ENCODE results near the gene UBXN11. TPM values are rescaled to one million over a fixed set of nuclear protein-coding genes. Genes with fewer than 3 reads are reported as not detected.

The UBXN11 gene
- polyA plus RNA-seq, 1 donor from 2014 or later, result 18.5 TPM

DNA sequence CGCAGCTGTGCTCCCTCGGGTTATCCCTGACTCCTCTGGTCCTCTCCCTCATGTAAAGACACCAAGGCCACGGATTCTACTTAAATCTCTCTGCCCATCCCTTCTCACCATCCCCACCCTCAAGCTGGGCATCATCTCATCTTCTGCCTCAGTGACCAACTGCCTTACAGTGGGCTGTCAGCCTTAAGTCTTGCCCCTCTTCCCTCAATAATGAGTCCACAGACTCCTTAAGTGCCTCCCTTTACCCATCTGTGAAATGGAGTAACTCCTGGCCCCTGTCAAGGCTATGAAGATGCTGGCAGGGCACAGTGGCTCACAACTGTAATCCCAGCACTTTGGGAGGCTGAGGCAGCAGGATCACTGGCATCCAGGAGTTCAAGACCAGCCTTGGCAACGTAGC, 14.5 kb downstream of the UBXN11 start:
- no peak overlapping the region for H3K27ac ChIP-seq (ENCODE audit: low read length)
- H3K27me3 ChIP-seq (ENCODE audit: insufficient read depth, low read depth, low read length), result no peaks in the 10 kb centered on the region
- no peaks in the 10 kb centered on the region for H3K79me2 ChIP-seq (replicated peaks; ENCODE audit: insufficient read depth, low read length)
- no peak overlapping the region for H3K9ac ChIP-seq (ENCODE audit: low read length)
- H4K20me1 ChIP-seq (ENCODE audit: insufficient read depth), result no peaks in the 10 kb centered on the region
- no peaks in the 10 kb centered on the region for H3K9me2 ChIP-seq (ENCODE audit: insufficient read depth, low read length)
- H2AFZ ChIP-seq (ENCODE audit: low read depth, low read length), result no peak overlapping the region
- TF ChIP-seq EZH2 (IDR thresholded peaks at IDR 0.05; ENCODE audit: borderline replicate concordance, insufficient read depth, low read length, poor library complexity, severe bottlenecking) (no peak), SMC3 (conservative IDR thresholded peaks at IDR 0.05; ENCODE audit: poor library complexity) (no peak), EP300 (conservative IDR thresholded peaks at IDR 0.05; ENCODE audit: poor library complexity, severe bottlenecking) (no peak), MXI1 (conservative IDR thresholded peaks at IDR 0.05; ENCODE audit: poor library complexity, severe bottlenecking) (no peak), POLR2AphosphoS5 (IDR thresholded peaks at IDR 0.05) (no peak), TAF1 (IDR thresholded peaks at IDR 0.05; ENCODE audit: low read depth) (no peak), RAD21 (conservative IDR thresholded peaks at IDR 0.05) (no peak)
- TF ChIP-seq, protein P1, sequence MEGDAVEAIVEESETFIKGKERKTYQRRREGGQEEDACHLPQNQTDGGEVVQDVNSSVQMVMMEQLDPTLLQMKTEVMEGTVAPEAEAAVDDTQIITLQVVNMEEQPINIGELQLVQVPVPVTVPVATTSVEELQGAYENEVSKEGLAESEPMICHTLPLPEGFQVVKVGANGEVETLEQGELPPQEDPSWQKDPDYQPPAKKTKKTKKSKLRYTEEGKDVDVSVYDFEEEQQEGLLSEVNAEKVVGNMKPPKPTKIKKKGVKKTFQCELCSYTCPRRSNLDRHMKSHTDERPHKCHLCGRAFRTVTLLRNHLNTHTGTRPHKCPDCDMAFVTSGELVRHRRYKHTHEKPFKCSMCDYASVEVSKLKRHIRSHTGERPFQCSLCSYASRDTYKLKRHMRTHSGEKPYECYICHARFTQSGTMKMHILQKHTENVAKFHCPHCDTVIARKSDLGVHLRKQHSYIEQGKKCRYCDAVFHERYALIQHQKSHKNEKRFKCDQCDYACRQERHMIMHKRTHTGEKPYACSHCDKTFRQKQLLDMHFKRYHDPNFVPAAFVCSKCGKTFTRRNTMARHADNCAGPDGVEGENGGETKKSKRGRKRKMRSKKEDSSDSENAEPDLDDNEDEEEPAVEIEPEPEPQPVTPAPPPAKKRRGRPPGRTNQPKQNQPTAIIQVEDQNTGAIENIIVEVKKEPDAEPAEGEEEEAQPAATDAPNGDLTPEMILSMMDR (IDR thresholded peaks at IDR 0.05; ENCODE audit: poor library complexity, severe bottlenecking), result no peak
- TF ChIP-seq, protein P2, sequence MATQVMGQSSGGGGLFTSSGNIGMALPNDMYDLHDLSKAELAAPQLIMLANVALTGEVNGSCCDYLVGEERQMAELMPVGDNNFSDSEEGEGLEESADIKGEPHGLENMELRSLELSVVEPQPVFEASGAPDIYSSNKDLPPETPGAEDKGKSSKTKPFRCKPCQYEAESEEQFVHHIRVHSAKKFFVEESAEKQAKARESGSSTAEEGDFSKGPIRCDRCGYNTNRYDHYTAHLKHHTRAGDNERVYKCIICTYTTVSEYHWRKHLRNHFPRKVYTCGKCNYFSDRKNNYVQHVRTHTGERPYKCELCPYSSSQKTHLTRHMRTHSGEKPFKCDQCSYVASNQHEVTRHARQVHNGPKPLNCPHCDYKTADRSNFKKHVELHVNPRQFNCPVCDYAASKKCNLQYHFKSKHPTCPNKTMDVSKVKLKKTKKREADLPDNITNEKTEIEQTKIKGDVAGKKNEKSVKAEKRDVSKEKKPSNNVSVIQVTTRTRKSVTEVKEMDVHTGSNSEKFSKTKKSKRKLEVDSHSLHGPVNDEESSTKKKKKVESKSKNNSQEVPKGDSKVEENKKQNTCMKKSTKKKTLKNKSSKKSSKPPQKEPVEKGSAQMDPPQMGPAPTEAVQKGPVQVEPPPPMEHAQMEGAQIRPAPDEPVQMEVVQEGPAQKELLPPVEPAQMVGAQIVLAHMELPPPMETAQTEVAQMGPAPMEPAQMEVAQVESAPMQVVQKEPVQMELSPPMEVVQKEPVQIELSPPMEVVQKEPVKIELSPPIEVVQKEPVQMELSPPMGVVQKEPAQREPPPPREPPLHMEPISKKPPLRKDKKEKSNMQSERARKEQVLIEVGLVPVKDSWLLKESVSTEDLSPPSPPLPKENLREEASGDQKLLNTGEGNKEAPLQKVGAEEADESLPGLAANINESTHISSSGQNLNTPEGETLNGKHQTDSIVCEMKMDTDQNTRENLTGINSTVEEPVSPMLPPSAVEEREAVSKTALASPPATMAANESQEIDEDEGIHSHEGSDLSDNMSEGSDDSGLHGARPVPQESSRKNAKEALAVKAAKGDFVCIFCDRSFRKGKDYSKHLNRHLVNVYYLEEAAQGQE (IDR thresholded peaks at IDR 0.05; ENCODE audit: borderline replicate concordance), result no peak
- H3K4me2 ChIP-seq (ENCODE audit: low read length), result no peak overlapping the region
- H3K4me3 ChIP-seq (ENCODE audit: low read length), result no peak overlapping the region
- no peaks in the 10 kb centered on the region for H3K36me3 ChIP-seq (ENCODE audit: insufficient read depth, low read length)
- H3K9me3 ChIP-seq (ENCODE audit: low read length), result no peaks in the 10 kb centered on the region
- no peaks in the 10 kb centered on the region for H3F3A ChIP-seq (ENCODE audit: insufficient read depth, low read length, poor library complexity, severe bottlenecking)

DNA sequence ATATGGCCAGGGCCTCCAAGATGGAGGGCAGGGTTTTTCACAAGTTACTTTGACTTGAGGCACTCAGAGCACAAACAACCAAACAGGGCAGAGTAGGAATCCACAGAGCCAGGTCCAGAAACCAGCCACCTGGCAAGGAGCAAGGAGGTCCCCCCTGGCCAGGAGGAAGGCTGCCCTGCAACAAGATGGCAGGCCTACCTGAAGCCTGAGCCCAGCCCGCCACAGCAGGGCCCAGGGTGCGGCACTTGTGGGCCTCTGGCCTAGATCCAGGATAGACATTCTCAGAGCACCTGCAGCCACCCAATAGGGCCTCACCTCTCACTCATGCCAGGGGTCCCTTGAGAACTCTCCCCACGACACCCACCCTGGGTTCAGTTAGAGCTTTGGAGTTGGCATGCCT, 15.0 kb downstream of the UBXN11 start:
- Histone ChIP-seq H3K4me3 (ENCODE audit: low read length) (no peak overlapping the region), H3K36me3 (ENCODE audit: insufficient read depth, low read length) (no peaks in the 10 kb centered on the region), H3K9me3 (ENCODE audit: low read length) (no peaks in the 10 kb centered on the region), H3F3A (ENCODE audit: insufficient read depth, low read length, poor library complexity, severe bottlenecking) (no peaks in the 10 kb centered on the region), H3K9ac (ENCODE audit: low read length) (no peak overlapping the region), H3K27me3 (ENCODE audit: insufficient read depth, low read depth, low read length) (no peaks in the 10 kb centered on the region), H2AFZ (ENCODE audit: low read depth, low read length) (no peak overlapping the region), H3K27ac (ENCODE audit: low read length) (no peak overlapping the region), H3K9me2 (ENCODE audit: insufficient read depth, low read length) (no peaks in the 10 kb centered on the region), H3K4me2 (ENCODE audit: low read length) (no peak overlapping the region), H3K79me2 (replicated peaks; ENCODE audit: insufficient read depth, low read length) (no peaks in the 10 kb centered on the region), H4K20me1 (ENCODE audit: insufficient read depth) (no peaks in the 10 kb centered on the region)
- TF ChIP-seq MXI1 (conservative IDR thresholded peaks at IDR 0.05; ENCODE audit: poor library complexity, severe bottlenecking) (no peak), SMC3 (conservative IDR thresholded peaks at IDR 0.05; ENCODE audit: poor library complexity) (no peak), EP300 (conservative IDR thresholded peaks at IDR 0.05; ENCODE audit: poor library complexity, severe bottlenecking) (no peak), TAF1 (IDR thresholded peaks at IDR 0.05; ENCODE audit: low read depth) (no peak), POLR2AphosphoS5 (IDR thresholded peaks at IDR 0.05) (no peak), EZH2 (IDR thresholded peaks at IDR 0.05; ENCODE audit: borderline replicate concordance, insufficient read depth, low read length, poor library complexity, severe bottlenecking) (no peak), RAD21 (conservative IDR thresholded peaks at IDR 0.05) (no peak)
- TF ChIP-seq, protein P2 (IDR thresholded peaks at IDR 0.05; ENCODE audit: borderline replicate concordance), result no peak
- TF ChIP-seq, protein P1 (IDR thresholded peaks at IDR 0.05; ENCODE audit: poor library complexity, severe bottlenecking), result no peak

Measured in neural cell (in vitro differentiated cells).